HG02884 (cell line): ENCODE measurements around the gene PGRMC1.
A peak's percentile ranks its signal among the peaks of the same experiment; 100 is the strongest.
"Not testable (repeated sequence)": the region's sequence is repeated elsewhere in the genome, so short reads cannot be mapped to it uniquely, and the experiment has no call there.

Experiments used
- ATAC-seq: cut with Tn5 transposase; IDR thresholded peaks from one replicate; pipeline ENCODE4 v1.9.1; 2021; ENCODE audit warnings: mild to moderate bottlenecking, moderate library complexity; ENCODE audit not compliant: unreplicated experiment

Gene PGRMC1

GRCh38 chrX:119235872-119236622, at the start of gene PGRMC1:
Gene PGRMC1, plus strand, starts transcription at chrX:119236285. Its CDS starts 79 bp downstream, at chrX:119236364.
- peak; percentile 87 for ATAC-seq

- ATAC-seq, result no peak
Measured at GRCh38 chrX:119186763-119187162, 49.3 kb upstream of the PGRMC1 start.

DNA sequence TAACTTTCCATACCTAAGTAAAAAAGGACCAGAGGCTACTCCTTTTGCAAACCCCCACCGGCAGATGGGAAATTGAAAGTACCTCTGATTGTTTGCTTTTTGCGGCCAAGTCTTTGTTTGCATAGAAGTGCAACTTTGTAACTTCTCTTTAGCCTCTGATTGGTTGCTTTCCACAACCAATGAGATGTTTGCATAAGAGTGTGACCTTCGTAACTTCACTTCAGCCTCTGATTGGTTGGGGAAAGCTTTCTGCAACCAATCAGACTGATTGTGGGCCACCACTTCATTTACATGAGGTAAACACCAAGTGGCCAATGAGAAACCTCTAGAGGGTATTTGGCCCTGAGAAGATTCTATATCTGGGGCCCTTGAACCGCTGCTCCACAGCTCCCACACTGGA, 48.8 kb upstream of the PGRMC1 start:
- no peak for ATAC-seq

GRCh38 chrX:119189115-119189514, 47.0 kb upstream of the PGRMC1 start:
- ATAC-seq, result no peak

- ATAC-seq, result no peak
Measured at GRCh38 chrX:119189595-119189994, 46.5 kb upstream of the PGRMC1 start.

DNA sequence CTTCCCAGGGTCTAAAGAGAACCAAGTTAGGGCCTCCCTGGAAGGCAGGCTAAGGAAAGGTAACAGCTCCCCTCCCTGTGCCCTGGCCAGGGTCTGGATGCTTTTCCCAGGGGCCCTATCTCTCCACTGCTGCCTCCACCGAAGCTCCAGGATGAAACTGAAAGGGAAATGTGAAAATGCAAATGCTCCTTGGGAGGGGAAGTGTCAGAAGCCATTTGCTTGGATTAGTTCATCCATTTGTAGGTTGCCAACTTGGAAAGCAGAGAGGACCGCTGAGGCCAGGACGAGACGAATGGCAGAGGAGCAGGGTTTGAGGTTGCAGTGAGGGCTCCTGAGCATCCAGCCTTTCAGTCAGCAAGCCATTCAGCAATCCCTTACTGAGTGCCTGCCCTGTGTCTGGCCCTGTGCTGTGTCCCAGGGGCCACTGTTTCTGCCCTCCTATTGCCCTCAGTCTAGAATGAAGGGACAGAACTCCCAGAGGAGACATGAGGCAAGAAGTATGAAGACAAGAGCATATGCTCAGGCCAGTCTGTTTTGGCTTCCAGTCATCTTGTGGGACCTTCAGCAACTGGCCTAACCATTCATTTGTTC, 45.9 kb upstream of the PGRMC1 start:
- no peak for ATAC-seq

GRCh38 chrX:119190831-119191230, 45.3 kb upstream of the PGRMC1 start:
- ATAC-seq, result no peak

GRCh38 chrX:119194621-119195020, 41.5 kb upstream of the PGRMC1 start:
- ATAC-seq, result no peak

DNA sequence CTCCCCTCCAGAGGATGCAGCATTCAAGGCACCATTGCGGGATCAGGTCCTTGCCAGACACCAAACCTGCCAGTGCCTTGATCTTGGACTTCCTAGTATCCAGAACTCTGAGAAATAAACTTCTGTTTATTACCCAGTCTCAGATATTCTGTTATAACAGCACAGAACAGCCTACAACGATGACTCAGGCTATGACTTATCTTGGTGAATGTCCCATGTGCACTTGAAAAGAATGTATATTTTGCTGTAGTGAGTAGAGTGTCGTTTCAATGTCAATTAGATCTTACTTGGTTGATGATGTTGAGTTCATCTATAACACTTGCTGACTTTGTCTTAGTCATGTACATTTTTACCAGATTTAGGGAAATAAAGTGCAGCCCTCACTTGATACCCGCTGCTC, 34.5 kb upstream of the PGRMC1 start:
- no peak for ATAC-seq

DNA sequence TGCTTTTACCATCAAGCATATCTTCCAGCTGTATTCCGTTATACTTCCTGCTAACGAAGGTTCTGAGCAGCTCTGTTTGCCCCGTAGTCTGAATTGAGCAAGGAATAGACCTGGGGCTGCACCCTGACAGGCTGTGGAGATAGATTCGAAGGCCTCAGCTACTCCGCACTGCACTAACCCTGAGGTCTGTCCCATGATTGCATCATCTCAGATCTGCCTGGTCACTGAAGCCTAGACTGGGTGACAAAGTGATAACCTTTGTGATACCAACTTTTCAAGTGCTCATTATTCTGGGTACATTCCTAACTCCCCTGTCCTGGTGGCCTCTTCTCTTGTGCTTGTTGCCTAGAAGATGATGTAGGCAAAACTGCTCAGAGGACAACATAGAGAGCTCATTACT, 29.9 kb upstream of the PGRMC1 start:
- ATAC-seq, result no peak

GRCh38 chrX:119207483-119207882, 28.6 kb upstream of the PGRMC1 start:
- not testable (repeated sequence) for ATAC-seq

- no peak for ATAC-seq
Measured at GRCh38 chrX:119208401-119209057, 27.6 kb upstream of the PGRMC1 start.

GRCh38 chrX:119210931-119211648, 25.0 kb upstream of the PGRMC1 start:
- ATAC-seq, result not testable (repeated sequence)

DNA sequence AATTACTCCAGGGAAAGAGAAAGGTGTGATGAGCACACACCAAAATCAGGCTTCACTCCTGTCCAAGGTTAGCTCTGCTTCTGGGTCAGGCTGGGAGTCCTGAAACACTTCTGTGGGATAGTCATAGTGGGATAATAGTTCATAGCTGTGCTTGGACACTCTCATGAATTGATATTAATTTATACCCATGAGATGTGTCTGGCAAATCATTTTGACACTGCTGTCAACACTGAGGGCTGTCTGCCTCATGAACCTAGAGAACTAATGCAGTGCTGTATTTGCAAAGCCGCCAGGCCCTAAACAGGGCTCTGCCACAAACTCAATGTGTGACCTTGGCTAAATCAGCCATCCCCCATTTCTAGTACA, 24.5 kb upstream of the PGRMC1 start:
- ATAC-seq, result no peak

DNA sequence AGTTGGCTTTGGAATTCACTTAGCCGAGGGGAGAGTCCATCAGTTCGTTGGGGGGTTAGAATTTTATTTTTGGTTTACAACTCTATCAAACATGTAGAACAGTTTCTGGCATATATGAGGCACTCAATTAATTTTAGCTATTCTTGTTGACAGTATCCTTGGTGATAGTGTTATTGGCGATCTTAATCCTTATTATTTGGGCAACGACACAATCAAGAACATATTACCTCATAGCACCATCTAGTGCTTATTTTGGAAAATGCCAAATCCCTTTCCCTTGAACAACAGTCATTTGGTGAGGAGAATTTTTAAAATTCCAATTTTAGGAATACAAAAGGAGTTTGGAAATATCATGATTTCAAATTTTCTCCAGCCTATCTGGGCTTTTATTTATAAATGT, 17.9 kb upstream of the PGRMC1 start:
- no peak for ATAC-seq

DNA sequence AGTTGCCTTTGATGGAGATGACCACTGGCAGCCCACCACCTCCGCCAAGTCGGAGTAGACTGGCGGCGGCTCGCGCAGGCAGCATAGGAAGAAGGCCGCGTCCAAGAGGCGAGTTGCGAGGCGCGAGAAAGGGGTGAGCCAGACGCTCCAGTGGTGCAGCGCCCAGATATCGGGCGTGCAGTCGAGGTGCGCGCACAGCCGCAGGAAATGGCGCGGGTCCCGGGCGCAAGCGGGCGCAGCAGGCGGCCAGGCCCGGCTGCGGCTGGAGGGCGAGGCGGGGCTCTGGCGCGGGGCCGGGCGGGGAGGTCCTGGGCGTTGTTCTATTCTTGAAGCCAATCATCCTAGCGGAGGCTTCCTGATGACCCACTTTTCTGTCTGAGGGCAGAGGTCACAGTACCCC, 13.2 kb upstream of the PGRMC1 start:
- ATAC-seq, result no peak

DNA sequence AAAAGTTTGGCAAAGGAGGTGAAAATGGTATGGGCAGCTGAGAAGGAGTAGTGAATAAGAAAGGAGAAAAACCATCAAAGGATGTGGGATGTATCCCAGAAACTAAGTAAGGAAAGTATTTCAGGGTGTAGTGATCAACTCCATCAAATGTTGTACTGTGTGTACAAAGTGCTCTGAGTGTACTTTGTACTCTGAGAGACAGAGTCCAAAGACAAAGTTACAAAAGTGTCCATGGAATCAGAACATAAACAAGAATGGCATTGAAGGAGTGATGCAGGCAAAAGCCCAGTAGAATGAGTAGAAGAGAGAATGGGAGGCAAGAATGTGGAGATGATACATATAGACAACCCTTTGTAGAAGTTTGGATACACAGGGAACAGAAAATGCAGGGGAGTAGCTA, 12.3 kb upstream of the PGRMC1 start:
- no peak for ATAC-seq

- no peak for ATAC-seq
Measured at GRCh38 chrX:119226446-119226845, 9.6 kb upstream of the PGRMC1 start.

- ATAC-seq, result no peak
Measured at GRCh38 chrX:119228512-119229252, 7.4 kb upstream of the PGRMC1 start.

GRCh38 chrX:119229253-119229615, 6.9 kb upstream of the PGRMC1 start:
- no peak for ATAC-seq

DNA sequence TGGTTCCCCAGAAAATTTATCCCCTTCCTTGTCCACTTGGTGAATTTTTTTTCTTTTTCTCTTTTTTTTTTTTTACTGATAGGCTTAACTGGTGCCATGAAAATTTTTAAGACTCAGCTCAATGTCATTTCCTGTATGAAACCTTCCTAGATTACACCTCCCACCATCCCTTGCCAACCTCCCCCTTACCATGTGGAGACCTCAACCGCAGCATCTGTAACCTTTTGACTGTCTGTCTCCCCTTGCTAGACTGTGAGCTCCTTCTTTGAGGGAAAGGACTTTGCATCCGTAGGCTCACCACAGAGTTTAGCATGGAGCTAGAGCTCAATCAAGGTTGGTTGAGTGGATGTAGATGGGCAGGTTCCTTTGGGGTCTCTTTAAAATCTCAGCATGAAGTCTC, 5.2 kb upstream of the PGRMC1 start:
- no peak for ATAC-seq
